Keratinocyte (primary cell): ENCODE results near the gene MREG. TPM values are rescaled to one million over a fixed set of nuclear protein-coding genes. Genes with fewer than 3 reads are reported as not detected.

Experiments
- DNase-seq: peaks from one replicate; pipeline ENCODE4 v3.0.0-alpha.2; 2011; ENCODE audit warnings: low read depth, missing footprints, low spot score
- FAIRE-seq: peaks from 2 replicates; lab custom pipeline; 2011; peaks lifted over from hg19 to GRCh38; lab: Jason Lieb, UNC
- H2AFZ ChIP-seq: 2 replicates; pipeline ENCODE4 v1.6.0; 2012; ENCODE audit warnings: low read length, control low read depth, inconsistent platforms; ENCODE audit not compliant: control insufficient read depth
- H3K27ac ChIP-seq: 2 replicates; pipeline ENCODE4 v1.5.1; 2011; ENCODE audit warnings: low read length; ENCODE audit not compliant: control insufficient read depth, insufficient read depth
- H3K27me3 ChIP-seq: 3 replicates; pipeline ENCODE4 v1.6.0; 2011; ENCODE audit warnings: low read length; ENCODE audit not compliant: control insufficient read depth, insufficient read depth; ENCODE audit errors: extremely low read depth
- H3K36me3 ChIP-seq, 2 experiments: 2 replicates in 1 of 2; 3 replicates in 1 of 2; pipeline ENCODE4 v1.5.1; 2011; ENCODE audit warnings: low read length in 2 of 2, mild to moderate bottlenecking in 1 of 2; ENCODE audit not compliant: control insufficient read depth in 2 of 2, insufficient read depth in 2 of 2; ENCODE audit errors: extremely low read depth in 1 of 2
- H3K4me1 ChIP-seq: 3 replicates; pipeline ENCODE4 v1.5.1; 2011; ENCODE audit warnings: low read length; ENCODE audit not compliant: control insufficient read depth, insufficient read depth; ENCODE audit errors: extremely low read depth
- H3K4me2 ChIP-seq: 3 replicates; pipeline ENCODE4 v1.6.0; 2011; ENCODE audit warnings: low read depth, low read length; ENCODE audit not compliant: control insufficient read depth, insufficient read depth; ENCODE audit errors: extremely low read depth
- H3K4me3 ChIP-seq, 3 experiments: fragments of 200-600 bp in 1 of 3; sonication (generic) in 1 of 3; 2 replicates in 2 of 3; 3 replicates in 1 of 3; pipeline ENCODE4 v1.5.1; 2011 to 2016; ENCODE audit warnings: low read length in 3 of 3, mild to moderate bottlenecking in 3 of 3, control low read depth in 2 of 3, inconsistent platforms in 1 of 3, low read depth in 1 of 3, mixed read lengths in 1 of 3, mixed run types in 1 of 3, moderate library complexity in 1 of 3; ENCODE audit not compliant: control insufficient read depth in 2 of 3, insufficient read depth in 2 of 3; ENCODE audit errors: extremely low read depth in 1 of 3
- H3K79me2 ChIP-seq: 2 replicates; pipeline ENCODE4 v1.6.0; 2012; ENCODE audit warnings: low read length; ENCODE audit not compliant: control insufficient read depth, insufficient read depth
- H3K9ac ChIP-seq: 3 replicates; pipeline ENCODE4 v1.6.0; 2011; ENCODE audit warnings: low read length; ENCODE audit not compliant: control insufficient read depth, insufficient read depth; ENCODE audit errors: extremely low read depth
- H3K9me1 ChIP-seq: 3 replicates; pipeline ENCODE4 v1.6.0; 2011; ENCODE audit warnings: low read length; ENCODE audit not compliant: control insufficient read depth, insufficient read depth; ENCODE audit errors: extremely low read depth
- H3K9me3 ChIP-seq: 2 replicates; pipeline ENCODE4 v1.5.1; 2012; ENCODE audit warnings: low read depth, low read length; ENCODE audit not compliant: control insufficient read depth
- H4K20me1 ChIP-seq: 3 replicates; pipeline ENCODE4 v1.6.0; 2011; ENCODE audit warnings: low read length; ENCODE audit not compliant: control insufficient read depth, insufficient read depth; ENCODE audit errors: extremely low read depth
- EZH2 ChIP-seq: IDR thresholded peaks from one replicate; pipeline ENCODE4 v1.6.1; 2012; ENCODE audit warnings: inconsistent platforms, mild to moderate bottlenecking, low read length, moderate library complexity
- dilution Hi-C: fragments of 300-500 bp; cut with MboI; formaldehyde crosslinking; loops from one replicate; pipeline ENCODE4 v1.7.0; 2020; ENCODE audit warnings: low sequenced_read_pairs; ENCODE audit not compliant: extremely low pct_ligation_motif_present
- polyA plus RNA-seq, 5 experiments: library from polyadenylated mRNA; depleted of rRNA in 3 of 5; stranded (reverse) in 3 of 5; stranded (forward) in 1 of 5; unstranded in 1 of 5; fragments of >200 nt; gene quantifications; 1 replicate in 1 of 5; 2 replicates in 3 of 5; 3 replicates in 1 of 5; pipeline versions ENCODE4 v1.2.1 to v1.2.3, GENCODE V29; 2011 to 2012; ENCODE audit warnings: missing spikeins in 2 of 5, low read depth in 1 of 5, low replicate concordance in 1 of 5
- TF ChIP-seq, protein P1 (sequence below), 3 experiments: IDR thresholded peaks in 1 of 3; conservative IDR thresholded peaks in 1 of 3; optimal IDR thresholded peaks in 1 of 3; 2 replicates in 2 of 3; 3 replicates in 1 of 3; pipeline versions ENCODE3 to v1.5.1; 2011; ENCODE audit warnings: low read length in 3 of 3, mild to moderate bottlenecking in 3 of 3, moderate library complexity in 2 of 3, control low read depth in 1 of 3, inconsistent platforms in 1 of 3; ENCODE audit not compliant: insufficient read depth in 2 of 3; ENCODE audit errors: extremely low read depth in 1 of 3

The MREG gene
- polyA plus RNA-seq, 1 donor (not counting 4 experiments of a cell fraction or from before 2014, with no cell fraction given), result 32.9 TPM

DNA sequence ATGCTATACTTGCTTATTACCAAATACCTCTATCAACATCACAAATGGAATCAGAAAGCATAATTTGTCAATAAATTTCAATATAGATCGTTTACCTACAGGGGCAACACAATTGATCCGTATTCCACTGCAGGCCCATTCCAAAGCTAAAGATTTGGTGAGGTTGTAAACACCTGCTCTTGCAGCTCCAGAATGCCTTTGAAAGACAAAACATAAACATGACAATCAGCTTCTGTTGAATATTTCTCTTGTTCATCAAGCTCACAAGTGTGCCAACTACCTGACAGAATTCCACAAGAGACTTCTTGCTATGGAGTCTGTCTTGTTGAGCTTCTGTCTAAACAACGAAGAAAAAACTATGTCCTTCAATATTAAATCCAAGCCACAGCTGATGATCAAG, 38.0 kb upstream of the MREG start:
- Histone ChIP-seq H3K9me3 (no peaks in the 10 kb centered on the region), H3K9me1 (no peaks in the 10 kb centered on the region), H4K20me1 (no peaks in the 10 kb centered on the region), H3K4me3 (no peak overlapping the region), H3K27ac (no peak overlapping the region), H3K36me3 (no peaks in the 10 kb centered on the region), H2AFZ (no peak overlapping the region), H3K27me3 (no peaks in the 10 kb centered on the region), H3K4me1 (no peaks in the 10 kb centered on the region), H3K79me2 (no peaks in the 10 kb centered on the region), H3K9ac (no peak overlapping the region), H3K4me2 (no peak overlapping the region)
- FAIRE-seq (no peak), DNase-seq (no peak)
- no peak for TF ChIP-seq EZH2
- TF ChIP-seq, protein P1, sequence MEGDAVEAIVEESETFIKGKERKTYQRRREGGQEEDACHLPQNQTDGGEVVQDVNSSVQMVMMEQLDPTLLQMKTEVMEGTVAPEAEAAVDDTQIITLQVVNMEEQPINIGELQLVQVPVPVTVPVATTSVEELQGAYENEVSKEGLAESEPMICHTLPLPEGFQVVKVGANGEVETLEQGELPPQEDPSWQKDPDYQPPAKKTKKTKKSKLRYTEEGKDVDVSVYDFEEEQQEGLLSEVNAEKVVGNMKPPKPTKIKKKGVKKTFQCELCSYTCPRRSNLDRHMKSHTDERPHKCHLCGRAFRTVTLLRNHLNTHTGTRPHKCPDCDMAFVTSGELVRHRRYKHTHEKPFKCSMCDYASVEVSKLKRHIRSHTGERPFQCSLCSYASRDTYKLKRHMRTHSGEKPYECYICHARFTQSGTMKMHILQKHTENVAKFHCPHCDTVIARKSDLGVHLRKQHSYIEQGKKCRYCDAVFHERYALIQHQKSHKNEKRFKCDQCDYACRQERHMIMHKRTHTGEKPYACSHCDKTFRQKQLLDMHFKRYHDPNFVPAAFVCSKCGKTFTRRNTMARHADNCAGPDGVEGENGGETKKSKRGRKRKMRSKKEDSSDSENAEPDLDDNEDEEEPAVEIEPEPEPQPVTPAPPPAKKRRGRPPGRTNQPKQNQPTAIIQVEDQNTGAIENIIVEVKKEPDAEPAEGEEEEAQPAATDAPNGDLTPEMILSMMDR (optimal IDR thresholded peaks at IDR 0.05 in 1 of 3, IDR thresholded peaks at IDR 0.05 in 1 of 3, conservative IDR thresholded peaks at IDR 0.05 in 1 of 3; ENCODE audit: extremely low read depth in 1 of 3, insufficient read depth in 2 of 3, low read length in 3 of 3), result no peak
- dilution Hi-C loops, result no loop called here

DNA sequence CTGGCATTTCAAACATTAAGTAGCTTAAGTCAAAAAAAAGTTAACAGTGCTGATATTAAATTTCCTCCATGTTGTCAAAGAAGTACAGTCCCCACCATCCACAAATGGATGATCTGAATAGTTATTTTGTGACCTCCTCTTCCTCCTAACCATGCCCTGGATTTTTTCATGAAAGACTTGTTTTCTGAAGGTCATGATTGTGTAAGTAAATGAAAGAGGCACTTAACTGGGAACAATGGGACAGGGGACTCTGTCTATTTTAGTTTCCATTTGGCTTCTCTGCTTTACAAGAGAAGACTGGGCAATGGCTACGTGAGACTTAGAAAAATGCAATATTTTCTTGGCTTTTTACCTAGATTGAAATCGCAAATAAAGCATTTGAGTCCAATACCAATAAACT, 36.1 kb upstream of the MREG start:
- dilution Hi-C loops, result no loop called here
- no peaks in the 10 kb centered on the region for H3K9me1 ChIP-seq

More for the DNA sequence above, 36.1 kb upstream of the MREG start:
- H3K4me1 ChIP-seq, result no peaks in the 10 kb centered on the region
- no peak overlapping the region for H3K4me3 ChIP-seq
- no peaks in the 10 kb centered on the region for H3K36me3 ChIP-seq
- FAIRE-seq (no peak), DNase-seq (no peak)
- no peak for TF ChIP-seq EZH2
- TF ChIP-seq, protein P1 (optimal IDR thresholded peaks at IDR 0.05 in 1 of 3, IDR thresholded peaks at IDR 0.05 in 1 of 3, conservative IDR thresholded peaks at IDR 0.05 in 1 of 3; ENCODE audit: extremely low read depth in 1 of 3, insufficient read depth in 2 of 3, low read length in 3 of 3), result no peak
- H4K20me1 ChIP-seq, result no peaks in the 10 kb centered on the region
- no peak overlapping the region for H3K27ac ChIP-seq
- H2AFZ ChIP-seq, result no peak overlapping the region
- no peak overlapping the region for H3K4me2 ChIP-seq
- no peak overlapping the region for H3K9ac ChIP-seq
- no peaks in the 10 kb centered on the region for H3K9me3 ChIP-seq
- no peaks in the 10 kb centered on the region for H3K27me3 ChIP-seq
- H3K79me2 ChIP-seq, result no peaks in the 10 kb centered on the region
